ACC112 (cell line): ENCODE results near the gene HS2ST1.
A peak's percentile ranks its signal among the peaks of the same experiment; 100 is the strongest.

Experiments used
- H2AFZ ChIP-seq: fragments of 200-600 bp; sonication (generic); one replicate; pipeline ENCODE4 v1.6.0; 2017; ENCODE audit warnings: antibody characterized with exemption, low read length; ENCODE audit not compliant: unreplicated experiment
- H3K27ac ChIP-seq: fragments of 200-600 bp; sonication (generic); 2 replicates; pipeline ENCODE4 v1.5.1; 2014; ENCODE audit warnings: low read depth, mild to moderate bottlenecking, antibody characterized with exemption, low read length, moderate library complexity
- H3K27me3 ChIP-seq: fragments of 200-600 bp; sonication (generic); 2 replicates; pipeline ENCODE4 v1.6.1; 2014; ENCODE audit warnings: mild to moderate bottlenecking, antibody characterized with exemption, low read length, moderate library complexity, mixed read lengths; ENCODE audit not compliant: insufficient read depth
- H3K36me3 ChIP-seq: fragments of 200-600 bp; sonication (generic); 2 replicates; pipeline ENCODE4 v1.6.1; 2016; ENCODE audit warnings: mild to moderate bottlenecking, antibody characterized with exemption, low read length, moderate library complexity, mixed read lengths; ENCODE audit not compliant: insufficient read depth
- H3K4me1 ChIP-seq: fragments of 200-600 bp; sonication (generic); one replicate; pipeline ENCODE4 v1.6.1; 2016; ENCODE audit warnings: low read length, mixed read lengths; ENCODE audit not compliant: insufficient read depth, unreplicated experiment, control insufficient read depth
- H3K4me3 ChIP-seq: fragments of 200-600 bp; sonication (generic); 2 replicates; pipeline ENCODE4 v1.5.1; 2014; ENCODE audit warnings: mild to moderate bottlenecking, low read depth, low read length
- H3K79me2 ChIP-seq: fragments of 200-600 bp; sonication (generic); one replicate; pipeline ENCODE4 v1.6.0; 2016; ENCODE audit warnings: low read length; ENCODE audit not compliant: control insufficient read depth, unreplicated experiment, insufficient read depth

HS2ST1 gene

GRCh38 chr1:87044840-87045239 lies 130.4 kb downstream of the HS2ST1 start:
- H2AFZ ChIP-seq = no peak overlapping the region
- H3K4me3 ChIP-seq = no peak overlapping the region
- H3K27ac ChIP-seq = no peak overlapping the region
- H3K27me3 ChIP-seq = no peaks in the 10 kb centered on the region
- H3K79me2 ChIP-seq = no peaks in the 10 kb centered on the region
- no peaks in the 10 kb centered on the region for H3K36me3 ChIP-seq
- H3K4me1 ChIP-seq = no peaks in the 10 kb centered on the region

GRCh38 chr1:87045761-87046304 lies 131.4 kb downstream of the HS2ST1 start:
- no peak overlapping the region for H2AFZ ChIP-seq

GRCh38 chr1:87046951-87047350 lies 132.5 kb downstream of the HS2ST1 start:
- H3K36me3 ChIP-seq = no peaks in the 10 kb centered on the region
- peaks cover 6% of the 10 kb centered on the region for H3K79me2 ChIP-seq
- no peaks in the 10 kb centered on the region for H3K4me1 ChIP-seq
- no peak overlapping the region for H2AFZ ChIP-seq
- H3K27me3 ChIP-seq = no peaks in the 10 kb centered on the region
- no peak overlapping the region for H3K4me3 ChIP-seq
- no peak overlapping the region for H3K27ac ChIP-seq

More at GRCh38 chr1:87045761-87046304, 131.4 kb downstream of the HS2ST1 start:
- no peak overlapping the region for H3K4me3 ChIP-seq
- H3K4me1 ChIP-seq = no peaks in the 10 kb centered on the region
- H3K36me3 ChIP-seq = no peaks in the 10 kb centered on the region
- H3K79me2 ChIP-seq = peaks cover 5% of the 10 kb centered on the region
- H3K27ac ChIP-seq = no peak overlapping the region
- no peaks in the 10 kb centered on the region for H3K27me3 ChIP-seq

- Histone ChIP-seq H3K4me1 (no peaks in the 10 kb centered on the region), H3K79me2 (peaks cover 6% of the 10 kb centered on the region), H3K27me3 (no peaks in the 10 kb centered on the region), H3K27ac (no peak overlapping the region), H3K4me3 (no peak overlapping the region), H2AFZ (no peak overlapping the region), H3K36me3 (no peaks in the 10 kb centered on the region)
Measured at GRCh38 chr1:87048237-87048636, 133.8 kb downstream of the HS2ST1 start.

- Histone ChIP-seq H2AFZ (no peak overlapping the region), H3K79me2 (peaks cover 6% of the 10 kb centered on the region), H3K4me3 (no peak overlapping the region), H3K36me3 (no peaks in the 10 kb centered on the region), H3K4me1 (no peaks in the 10 kb centered on the region), H3K27ac (no peak overlapping the region), H3K27me3 (no peaks in the 10 kb centered on the region)
Measured at GRCh38 chr1:87051965-87052364, 137.5 kb downstream of the HS2ST1 start.

- H3K27ac ChIP-seq = no peak overlapping the region
- no peaks in the 10 kb centered on the region for H3K27me3 ChIP-seq
- H3K79me2 ChIP-seq = peaks cover 6% of the 10 kb centered on the region
- no peak overlapping the region for H2AFZ ChIP-seq
- H3K4me1 ChIP-seq = no peaks in the 10 kb centered on the region
- H3K4me3 ChIP-seq = no peak overlapping the region
- no peaks in the 10 kb centered on the region for H3K36me3 ChIP-seq
Measured at GRCh38 chr1:87052400-87052799, 138.0 kb downstream of the HS2ST1 start.

GRCh38 chr1:87052961-87053360 lies 138.5 kb downstream of the HS2ST1 start:
- H2AFZ ChIP-seq = no peak overlapping the region
- H3K4me3 ChIP-seq = no peak overlapping the region
- no peaks in the 10 kb centered on the region for H3K36me3 ChIP-seq
- H3K79me2 ChIP-seq = peaks cover 6% of the 10 kb centered on the region
- no peaks in the 10 kb centered on the region for H3K27me3 ChIP-seq
- H3K4me1 ChIP-seq = no peaks in the 10 kb centered on the region
- no peak overlapping the region for H3K27ac ChIP-seq

GRCh38 chr1:87053446-87053845 lies 139.0 kb downstream of the HS2ST1 start:
- H2AFZ ChIP-seq = no peak overlapping the region
- no peaks in the 10 kb centered on the region for H3K27me3 ChIP-seq
- H3K4me3 ChIP-seq = no peak overlapping the region
- H3K4me1 ChIP-seq = peaks cover 4% of the 10 kb centered on the region
- no peaks in the 10 kb centered on the region for H3K36me3 ChIP-seq
- peaks cover 6% of the 10 kb centered on the region for H3K79me2 ChIP-seq
- no peak overlapping the region for H3K27ac ChIP-seq

GRCh38 chr1:87056974-87057373 lies 142.5 kb downstream of the HS2ST1 start:
- no peak overlapping the region for H3K27ac ChIP-seq
- no peak overlapping the region for H3K4me3 ChIP-seq
- H3K79me2 ChIP-seq = peaks cover 3% of the 10 kb centered on the region
- H3K27me3 ChIP-seq = no peaks in the 10 kb centered on the region
- H2AFZ ChIP-seq = no peak overlapping the region
- H3K36me3 ChIP-seq = no peaks in the 10 kb centered on the region
- peaks cover 12% of the 10 kb centered on the region for H3K4me1 ChIP-seq

GRCh38 chr1:87058343-87058649 lies 143.9 kb downstream of the HS2ST1 start:
- H3K27ac ChIP-seq = peak overlapping the region; percentile 3
- H3K27me3 ChIP-seq = no peaks in the 10 kb centered on the region
- peak overlapping the region; percentile 73 for H3K4me3 ChIP-seq
- H3K36me3 ChIP-seq = no peaks in the 10 kb centered on the region
- peak overlapping the region; percentile 8 for H2AFZ ChIP-seq
- peaks cover 16% of the 10 kb centered on the region for H3K4me1 ChIP-seq
- H3K79me2 ChIP-seq = peaks cover 3% of the 10 kb centered on the region

GRCh38 chr1:87061742-87062156 lies 147.3 kb downstream of the HS2ST1 start:
- no peaks in the 10 kb centered on the region for H3K36me3 ChIP-seq
- peaks cover 16% of the 10 kb centered on the region for H3K4me1 ChIP-seq
- H2AFZ ChIP-seq = no peak overlapping the region
- H3K27me3 ChIP-seq = no peaks in the 10 kb centered on the region
- peaks cover 5% of the 10 kb centered on the region for H3K79me2 ChIP-seq
- H3K4me3 ChIP-seq = no peak overlapping the region
- H3K27ac ChIP-seq = no peak overlapping the region
